NCI-H774 (cell line): ENCODE measurements around the gene EGFL7.

Source experiments
- DNase-seq: peaks from one replicate; lab custom pipeline; 2025; lab: John Stamatoyannopoulos, UW

EGFL7 gene

GRCh38 chr9:136672431-136673087 is 9.8 kb downstream of the EGFL7 start:
- DNase-seq, result no peak

- DNase-seq, result no peak
Measured at GRCh38 chr9:136673088-136673974, 10.6 kb downstream of the EGFL7 start.

GRCh38 chr9:136673975-136674785 is 11.5 kb downstream of the EGFL7 start:
- no peak for DNase-seq

- no peak for DNase-seq
Measured at GRCh38 chr9:136674786-136675349, 12.2 kb downstream of the EGFL7 start.

- no peak for DNase-seq
Measured at GRCh38 chr9:136675477-136676296, 13.0 kb downstream of the EGFL7 start.

GRCh38 chr9:136676297-136676794 is 13.6 kb downstream of the EGFL7 start:
- DNase-seq, result no peak

GRCh38 chr9:136676920-136677686 is 14.4 kb downstream of the EGFL7 start:
- no peak for DNase-seq

GRCh38 chr9:136678034-136678433 is 15.3 kb downstream of the EGFL7 start:
- DNase-seq, result no peak

GRCh38 chr9:136678624-136679023 is 15.9 kb downstream of the EGFL7 start:
- DNase-seq, result no peak

- DNase-seq, result no peak
Measured at GRCh38 chr9:136679431-136679941, 16.8 kb downstream of the EGFL7 start.

- DNase-seq, result no peak
Measured at GRCh38 chr9:136681029-136681428, 18.3 kb downstream of the EGFL7 start.

- DNase-seq, result no peak
Measured at GRCh38 chr9:136681945-136682699, 19.4 kb downstream of the EGFL7 start.

- DNase-seq, result no peak
Measured at GRCh38 chr9:136682710-136683109, 20.0 kb downstream of the EGFL7 start.

- DNase-seq, result no peak
Measured at GRCh38 chr9:136683173-136683745, 20.5 kb downstream of the EGFL7 start.

GRCh38 chr9:136683755-136684154 is 21.0 kb downstream of the EGFL7 start:
- DNase-seq, result no peak

GRCh38 chr9:136684339-136684738 is 21.6 kb downstream of the EGFL7 start:
- no peak for DNase-seq

GRCh38 chr9:136684799-136685198 is 22.1 kb downstream of the EGFL7 start:
- no peak for DNase-seq

GRCh38 chr9:136685216-136685615 is 22.5 kb downstream of the EGFL7 start:
- DNase-seq, result no peak
